CD8-positive, alpha-beta memory T cell (primary cell): ENCODE results near the gene DCLK1. TPM values are rescaled to one million over a fixed set of nuclear protein-coding genes. Genes with fewer than 3 reads are reported as not detected.

Experiments used
- CTCF ChIA-PET: fragments of 350-600 bp; sonication (Branson Sonifier 250); formaldehyde crosslinking; loops from one replicate; lab custom pipeline; 2021; ENCODE audit warnings: antibody characterized with exemption; lab: Charles Lee
- POLR2A ChIA-PET: fragments of 350-600 bp; sonication (Branson Sonifier 250); formaldehyde crosslinking; loops from one replicate; lab custom pipeline; 2021; ENCODE audit warnings: antibody characterized with exemption; lab: Charles Lee
- DNase-seq, 5 donors: peaks; one replicate each; pipeline versions ENCODE4 v3.0.0 to v3.0.0-alpha.2; 2020 to 2022; ENCODE audit warnings: mixed read lengths in 1 of 5
- H3K27ac ChIP-seq: one replicate; pipeline ENCODE4 v1.7.0; 2013; ENCODE audit warnings: low read depth, mild to moderate bottlenecking, low read length, moderate library complexity
- H3K27me3 ChIP-seq: 2 replicates; pipeline ENCODE4 v1.7.0; 2013; ENCODE audit warnings: low read length, mild to moderate bottlenecking; ENCODE audit not compliant: insufficient read depth, poor library complexity, severe bottlenecking
- H3K36me3 ChIP-seq: 2 replicates; pipeline ENCODE4 v1.7.0; 2013; ENCODE audit warnings: mild to moderate bottlenecking, low read length, moderate library complexity; ENCODE audit not compliant: insufficient read depth
- H3K4me1 ChIP-seq: 2 replicates; pipeline ENCODE4 v1.7.0; 2013; ENCODE audit warnings: mild to moderate bottlenecking, low read length, moderate library complexity; ENCODE audit not compliant: insufficient read depth
- H3K4me3 ChIP-seq: 2 replicates; pipeline ENCODE4 v1.7.0; 2013; ENCODE audit warnings: mild to moderate bottlenecking, low read length
- H3K9me3 ChIP-seq: 2 replicates; pipeline ENCODE4 v1.7.0; 2013; ENCODE audit warnings: mild to moderate bottlenecking, low read length
- H3K27ac Mint-ChIP-seq, 8 donors: one replicate each; pipeline ENCODE4 v1.8.0; 2020 to 2021; ENCODE audit warnings: mixed read lengths in 8 of 8, mild to moderate bottlenecking in 6 of 8, inconsistent platforms in 3 of 8, moderate library complexity in 3 of 8
- H3K27me3 Mint-ChIP-seq, 2 donors: one replicate each; pipeline ENCODE4 v1.8.0; 2020 to 2021; ENCODE audit warnings: mixed read lengths in 2 of 2, mild to moderate bottlenecking in 1 of 2, moderate library complexity in 1 of 2
- H3K36me3 Mint-ChIP-seq, 3 donors: one replicate each; pipeline ENCODE4 v1.8.0; 2020 to 2021; ENCODE audit warnings: mixed read lengths in 3 of 3, inconsistent platforms in 1 of 3, mild to moderate bottlenecking in 1 of 3
- H3K4me1 Mint-ChIP-seq, 3 donors: one replicate each; pipeline ENCODE4 v1.8.0; 2020 to 2021; ENCODE audit warnings: mixed read lengths in 3 of 3, inconsistent platforms in 1 of 3, mild to moderate bottlenecking in 1 of 3
- H3K4me3 Mint-ChIP-seq, 7 donors: one replicate each; pipeline ENCODE4 v1.8.0; 2020 to 2021; ENCODE audit warnings: mixed read lengths in 7 of 7, mild to moderate bottlenecking in 6 of 7, moderate library complexity in 4 of 7, inconsistent platforms in 2 of 7
- H3K9me3 Mint-ChIP-seq, 5 donors: one replicate each; pipeline ENCODE4 v1.8.0; 2020 to 2022; ENCODE audit warnings: mixed read lengths in 5 of 5, mild to moderate bottlenecking in 3 of 5, moderate library complexity in 2 of 5, inconsistent platforms in 1 of 5
- polyA plus RNA-seq: library from polyadenylated mRNA; unstranded; fragments of 300-500 nt; fragmentation: Illumina TruSeq; gene quantifications from one replicate; pipeline ENCODE4 v1.2.3, GENCODE V29; 2021
- total RNA-seq, 2 experiments: library from RNA; stranded (reverse); gene quantifications; one replicate each; pipeline ENCODE4 v1.2.3, GENCODE V29; 2021

The DCLK1 gene
- total and polyA plus RNA-seq, 3 experiments from 2014 or later, result not detected

- no peaks in the 10 kb centered on the region for H3K36me3 ChIP-seq
- H3K27ac Mint-ChIP-seq, result no peak overlapping the region
- no peaks in the 10 kb centered on the region for H3K27me3 Mint-ChIP-seq
- no peak overlapping the region for H3K4me3 Mint-ChIP-seq
- no peak for DNase-seq
- peaks cover 3 to 16% (median 6%) of the 10 kb centered on the region in 5 donors for H3K9me3 Mint-ChIP-seq
- H3K4me1 ChIP-seq, result no peaks in the 10 kb centered on the region
- no peaks in the 10 kb centered on the region for H3K36me3 Mint-ChIP-seq
- H3K27me3 ChIP-seq, result no peaks in the 10 kb centered on the region
- H3K27ac ChIP-seq, result no peak overlapping the region
- no peak overlapping the region for H3K4me3 ChIP-seq
- no peaks in the 10 kb centered on the region for H3K9me3 ChIP-seq
- ChIA-PET CTCF (no interaction called here), POLR2A (no interaction called here)
- no peaks in the 10 kb centered on the region for H3K4me1 Mint-ChIP-seq
Observed at GRCh38 chr13:36158611-36159010, 27.4 kb upstream of the DCLK1 start.

GRCh38 chr13:36157480-36157879 is 26.3 kb upstream of the DCLK1 start:
- no peak overlapping the region for H3K27ac ChIP-seq
- Mint-ChIP-seq H3K9me3 (peaks cover 4 to 24% (median 9%) of the 10 kb centered on the region in 5 donors), H3K27ac (no peak overlapping the region), H3K4me3 (no peak overlapping the region), H3K27me3 (no peaks in the 10 kb centered on the region), H3K4me1 (no peaks in the 10 kb centered on the region), H3K36me3 (no peaks in the 10 kb centered on the region)
- DNase-seq, result no peak
- no peak overlapping the region for H3K4me3 ChIP-seq
- no peaks in the 10 kb centered on the region for H3K27me3 ChIP-seq
- ChIA-PET POLR2A (no interaction called here), CTCF (no interaction called here)
- no peaks in the 10 kb centered on the region for H3K9me3 ChIP-seq
- no peaks in the 10 kb centered on the region for H3K4me1 ChIP-seq
- no peaks in the 10 kb centered on the region for H3K36me3 ChIP-seq

GRCh38 chr13:36154567-36155291 is 23.5 kb upstream of the DCLK1 start:
- no peak for DNase-seq
- Histone ChIP-seq H3K36me3 (no peaks in the 10 kb centered on the region), H3K27ac (no peak overlapping the region), H3K27me3 (no peaks in the 10 kb centered on the region), H3K4me1 (no peaks in the 10 kb centered on the region), H3K4me3 (no peak overlapping the region), H3K9me3 (no peaks in the 10 kb centered on the region)
- no peaks in the 10 kb centered on the region for H3K36me3 Mint-ChIP-seq
- H3K4me3 Mint-ChIP-seq, result no peak overlapping the region
- POLR2A ChIA-PET, result no interaction called here
- H3K27me3 Mint-ChIP-seq, result no peaks in the 10 kb centered on the region
- CTCF ChIA-PET, result no interaction called here
- peaks cover 8 to 30% (median 14%) of the 10 kb centered on the region in 5 donors for H3K9me3 Mint-ChIP-seq
- no peaks in the 10 kb centered on the region for H3K4me1 Mint-ChIP-seq
- H3K27ac Mint-ChIP-seq, result no peak overlapping the region

- Mint-ChIP-seq H3K27me3 (no peaks in the 10 kb centered on the region), H3K4me1 (no peaks in the 10 kb centered on the region), H3K36me3 (no peaks in the 10 kb centered on the region), H3K4me3 (no peak overlapping the region), H3K27ac (no peak overlapping the region), H3K9me3 (peaks cover 6 to 33% (median 14%) of the 10 kb centered on the region in 5 donors)
- no peak overlapping the region for H3K4me3 ChIP-seq
- H3K36me3 ChIP-seq, result no peaks in the 10 kb centered on the region
- H3K9me3 ChIP-seq, result peaks cover 4% of the 10 kb centered on the region
- no peaks in the 10 kb centered on the region for H3K4me1 ChIP-seq
- H3K27me3 ChIP-seq, result no peaks in the 10 kb centered on the region
- no peak overlapping the region for H3K27ac ChIP-seq
- ChIA-PET CTCF (no interaction called here), POLR2A (no interaction called here)
- DNase-seq, result no peak
Observed at GRCh38 chr13:36151591-36151990, 20.4 kb upstream of the DCLK1 start.

- no peaks in the 10 kb centered on the region for H3K27me3 Mint-ChIP-seq
- no peak overlapping the region for H3K4me3 ChIP-seq
- no peaks in the 10 kb centered on the region for H3K36me3 Mint-ChIP-seq
- H3K9me3 ChIP-seq, result peaks cover 4% of the 10 kb centered on the region
- no peaks in the 10 kb centered on the region for H3K36me3 ChIP-seq
- POLR2A ChIA-PET, result no interaction called here
- peak overlapping the region in 1 of 8 donors; percentile 36 for H3K27ac Mint-ChIP-seq
- H3K27ac ChIP-seq, result no peak overlapping the region
- CTCF ChIA-PET, result no interaction called here
- no peaks in the 10 kb centered on the region for H3K27me3 ChIP-seq
- no peaks in the 10 kb centered on the region for H3K4me1 ChIP-seq
- no peak for DNase-seq
- no peak overlapping the region for H3K4me3 Mint-ChIP-seq
- peaks cover 6 to 37% (median 10%) of the 10 kb centered on the region in 5 donors for H3K9me3 Mint-ChIP-seq
- H3K4me1 Mint-ChIP-seq, result no peaks in the 10 kb centered on the region
Observed at GRCh38 chr13:36148446-36148845, 17.3 kb upstream of the DCLK1 start.

- H3K9me3 ChIP-seq, result peaks cover 4% of the 10 kb centered on the region
- peaks cover 0 to 37% (median 7%) of the 10 kb centered on the region in 5 donors for H3K9me3 Mint-ChIP-seq
- H3K27ac ChIP-seq, result no peak overlapping the region
- no peak overlapping the region for H3K4me3 Mint-ChIP-seq
- ChIA-PET CTCF (no interaction called here), POLR2A (no interaction called here)
- H3K27ac Mint-ChIP-seq, result no peak overlapping the region
- no peaks in the 10 kb centered on the region for H3K27me3 Mint-ChIP-seq
- no peaks in the 10 kb centered on the region for H3K36me3 Mint-ChIP-seq
- no peaks in the 10 kb centered on the region for H3K4me1 ChIP-seq
- H3K4me3 ChIP-seq, result no peak overlapping the region
- DNase-seq, result no peak
- H3K36me3 ChIP-seq, result no peaks in the 10 kb centered on the region
- no peaks in the 10 kb centered on the region for H3K27me3 ChIP-seq
- H3K4me1 Mint-ChIP-seq, result no peaks in the 10 kb centered on the region
Observed at GRCh38 chr13:36147330-36147729, 16.1 kb upstream of the DCLK1 start.

GRCh38 chr13:36146511-36147269 is 15.5 kb upstream of the DCLK1 start:
- no peaks in the 10 kb centered on the region for H3K4me1 ChIP-seq
- Mint-ChIP-seq H3K4me3 (no peak overlapping the region), H3K4me1 (no peaks in the 10 kb centered on the region), H3K27me3 (no peaks in the 10 kb centered on the region), H3K27ac (no peak overlapping the region), H3K9me3 (peaks cover 0 to 33% (median 7%) of the 10 kb centered on the region in 5 donors), H3K36me3 (no peaks in the 10 kb centered on the region)
- peaks cover 4% of the 10 kb centered on the region for H3K9me3 ChIP-seq
- POLR2A ChIA-PET, result no interaction called here
- H3K4me3 ChIP-seq, result no peak overlapping the region
- DNase-seq, result no peak
- H3K27ac ChIP-seq, result no peak overlapping the region
- H3K27me3 ChIP-seq, result no peaks in the 10 kb centered on the region
- H3K36me3 ChIP-seq, result no peaks in the 10 kb centered on the region
- CTCF ChIA-PET, result no interaction called here

- H3K36me3 Mint-ChIP-seq, result no peaks in the 10 kb centered on the region
- peaks cover 4% of the 10 kb centered on the region for H3K9me3 ChIP-seq
- no peak overlapping the region for H3K4me3 ChIP-seq
- H3K9me3 Mint-ChIP-seq, result peaks cover 0 to 21% (median 2%) of the 10 kb centered on the region in 5 donors
- no peak overlapping the region for H3K4me3 Mint-ChIP-seq
- POLR2A ChIA-PET, result no interaction called here
- H3K36me3 ChIP-seq, result no peaks in the 10 kb centered on the region
- H3K4me1 ChIP-seq, result no peaks in the 10 kb centered on the region
- H3K27me3 Mint-ChIP-seq, result no peaks in the 10 kb centered on the region
- no peaks in the 10 kb centered on the region for H3K27me3 ChIP-seq
- no peak overlapping the region for H3K27ac ChIP-seq
- CTCF ChIA-PET, result no interaction called here
- DNase-seq, result no peak
- H3K4me1 Mint-ChIP-seq, result no peaks in the 10 kb centered on the region
- H3K27ac Mint-ChIP-seq, result no peak overlapping the region
Observed at GRCh38 chr13:36143738-36144137, 12.6 kb upstream of the DCLK1 start.
